ENCODE measurements around the gene MAPK9. TPM values are rescaled to one million over a fixed set of nuclear protein-coding genes. Genes with fewer than 3 reads are reported as not detected.
A peak's percentile ranks its signal among the peaks of the same experiment; 100 is the strongest.

Gene MAPK9
- total and polyA plus RNA-seq, 9 of the 15 experiments (the other 6 are each of a cell fraction or from before 2014, with no cell fraction given): 4.8 to 58.0 (median 29.9) TPM

DNA sequence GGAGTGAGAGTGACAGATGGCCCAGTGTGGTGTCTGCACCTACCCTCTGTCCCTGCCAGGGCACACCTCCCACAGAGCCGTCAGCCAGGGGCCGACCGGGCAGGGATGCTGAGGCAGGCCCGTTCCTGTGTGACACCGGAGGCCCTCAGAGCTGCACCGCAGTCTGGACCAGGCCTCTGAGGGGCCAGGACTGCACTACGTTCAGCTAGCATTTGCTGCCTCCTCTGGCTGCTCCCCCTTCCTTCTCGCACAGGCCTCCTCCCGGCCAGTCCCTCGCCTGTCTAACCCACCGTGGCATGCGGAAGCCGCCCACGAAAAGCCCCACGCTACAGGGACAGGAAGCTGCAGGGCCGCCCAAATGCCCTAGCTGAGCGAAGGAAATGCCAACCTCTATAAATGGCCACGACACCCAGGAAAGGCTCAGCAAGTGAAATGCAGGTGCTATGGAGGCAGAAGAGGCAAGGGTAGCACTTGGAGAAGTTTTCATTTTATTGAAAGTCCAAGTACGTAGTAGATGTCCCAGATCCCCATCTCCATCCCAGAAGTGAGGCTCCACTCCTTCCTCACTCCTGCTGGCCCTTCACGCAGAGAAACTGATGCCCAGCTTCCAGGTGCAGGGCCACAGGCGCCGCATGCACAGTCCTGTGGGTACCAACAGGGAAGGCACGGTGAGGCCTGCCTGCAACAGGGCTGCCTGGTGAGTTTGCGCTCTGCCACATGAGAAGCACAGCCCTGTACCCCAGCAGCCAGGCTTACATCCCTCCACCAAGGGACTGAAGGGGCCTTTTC, 38.7 kb downstream of the MAPK9 start:
- ChIA-PET CTCF (ENCODE audit: low intra/inter-chr PET ratio) (no interaction called here), POLR2A (interaction anchor here (0.6 to 0.7 kb wide), 4 partner anchors 27 to 1044 kb away, joined by 3 to 5 read pairs (median 4); no protein-coding TSS in a partner anchor)
- no peak overlapping the region for H3K9ac ChIP-seq (ENCODE audit: insufficient read depth in 1 of 2, low read depth in 2 of 2, low read length in 2 of 2)
- BruUV-seq (replicated peaks): no TSS peak
- H3K27ac ChIP-seq (ENCODE audit: extremely low read depth, low read depth, low read length): no peak overlapping the region
- H3K9me3 ChIP-seq (replicated peaks; ENCODE audit: control insufficient read depth, insufficient read depth, low read depth, low read length): peaks cover 11% of the 10 kb centered on the region
- no peak for TF ChIP-seq MCM3 (IDR thresholded peaks at IDR 0.05)
- TF ChIP-seq POLR2G (IDR thresholded peaks at IDR 0.05; ENCODE audit: low read depth, low read length): 0 out of 2 replicates have a peak, but pooled peaks have one; percentile 16
- TF ChIP-seq ZFP36 (IDR thresholded peaks at IDR 0.05; ENCODE audit: low read depth, low read length, partially characterized antibody): peak; percentile 50
- TF ChIP-seq, protein P1, sequence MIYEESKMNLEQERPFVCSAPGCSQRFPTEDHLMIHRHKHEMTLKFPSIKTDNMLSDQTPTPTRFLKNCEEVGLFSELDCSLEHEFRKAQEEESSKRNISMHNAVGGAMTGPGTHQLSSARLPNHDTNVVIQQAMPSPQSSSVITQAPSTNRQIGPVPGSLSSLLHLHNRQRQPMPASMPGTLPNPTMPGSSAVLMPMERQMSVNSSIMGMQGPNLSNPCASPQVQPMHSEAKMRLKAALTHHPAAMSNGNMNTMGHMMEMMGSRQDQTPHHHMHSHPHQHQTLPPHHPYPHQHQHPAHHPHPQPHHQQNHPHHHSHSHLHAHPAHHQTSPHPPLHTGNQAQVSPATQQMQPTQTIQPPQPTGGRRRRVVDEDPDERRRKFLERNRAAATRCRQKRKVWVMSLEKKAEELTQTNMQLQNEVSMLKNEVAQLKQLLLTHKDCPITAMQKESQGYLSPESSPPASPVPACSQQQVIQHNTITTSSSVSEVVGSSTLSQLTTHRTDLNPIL (CRISPR knock-in tag; IDR thresholded peaks at IDR 0.05): no peak
- no peak for TF ChIP-seq RBM34 (IDR thresholded peaks at IDR 0.05; ENCODE audit: borderline replicate concordance, insufficient read depth, low read length)
- no peak for TF ChIP-seq RHOXF2B (CRISPR knock-in tag; conservative IDR thresholded peaks at IDR 0.05)
- H3K4me1 ChIP-seq (replicated peaks in 1 of 2; ENCODE audit: control insufficient read depth in 2 of 2, insufficient read depth in 2 of 2, low read length in 2 of 2): no peaks in the 10 kb centered on the region
- no peaks in the 10 kb centered on the region for H4K20me1 ChIP-seq (replicated peaks; ENCODE audit: control insufficient read depth, insufficient read depth, low read length)
- no peaks in the 10 kb centered on the region for H3K9me1 ChIP-seq (ENCODE audit: control insufficient read depth, insufficient read depth, low read length)
- H3K4me3 ChIP-seq: no peak overlapping the region
- ATAC-seq (no peak), FAIRE-seq (no peak), DNase-seq (ENCODE audit: extremely low read depth in 1 of 4, low spot score in 3 of 4) (no peak)
- no peaks in the 10 kb centered on the region for H3K79me2 ChIP-seq (ENCODE audit: control insufficient read depth, insufficient read depth, low read length)
- H2AFZ ChIP-seq (ENCODE audit: low read depth, low read length): no peak overlapping the region
- H3K27me3 ChIP-seq (ENCODE audit: control insufficient read depth in 2 of 2, insufficient read depth in 2 of 2, low read length in 2 of 2): no peaks in the 10 kb centered on the region
- in situ Hi-C loops (cut with MboI): no loop called here
- intact Hi-C loops (cut with micrococcal nuclease): no loop called here
- H3K36me3 ChIP-seq (ENCODE audit: control insufficient read depth, insufficient read depth, low read length): peaks cover 31% of the 10 kb centered on the region
- no peak overlapping the region for H3K4me2 ChIP-seq (ENCODE audit: insufficient read depth, low read length)
- WGBS (ENCODE audit: insufficient coverage, low coverage, missing lambda C conversion rate): 91% methylated on average over 21 of the region's 24 CpGs

All from K562 (cell line).